Measurements from ENCODE around the gene POLN. TPM values are rescaled to one million over a fixed set of nuclear protein-coding genes. Genes with fewer than 3 reads are reported as not detected.
A peak's percentile ranks its signal among the peaks of the same experiment; 100 is the strongest.

POLN gene
- total RNA-seq, 1 experiment from 2014 or later: 1.2 TPM

- no peak for DNase-seq
- no peak overlapping the region for H3K4me3 ChIP-seq (ENCODE audit: low read depth, low read length)
- no peaks in the 10 kb centered on the region for H3K36me3 ChIP-seq (ENCODE audit: control insufficient read depth, insufficient read depth, low read length)
- H3K36me3 Mint-ChIP-seq (ENCODE audit: insufficient read depth, unreplicated experiment): no peaks in the 10 kb centered on the region
- no peaks in the 10 kb centered on the region; the same call in 1 of the 2 replicates for H3K27me3 ChIP-seq (replicated peaks; ENCODE audit: control insufficient read depth, insufficient read depth, low read length)
- ChIA-PET POLR2A (no interaction called here), CTCF (no interaction called here)
- H3K4me1 ChIP-seq: no peaks in the 10 kb centered on the region
- no peak for TF ChIP-seq CTCF (IDR thresholded peaks at IDR 0.05; ENCODE audit: insufficient read depth in 1 of 2, low read depth in 1 of 2, low read length in 1 of 2, severe bottlenecking in 1 of 2, unreplicated experiment in 1 of 2)
- intact Hi-C loops (cut with micrococcal nuclease; ENCODE audit: unreplicated experiment): no loop called here
- no peak overlapping the region for H3K27ac Mint-ChIP-seq (ENCODE audit: unreplicated experiment)
- no peaks in the 10 kb centered on the region for H3K9me3 ChIP-seq
- no peaks in the 10 kb centered on the region for H3K4me1 Mint-ChIP-seq (ENCODE audit: low read depth, unreplicated experiment)
- peaks cover 3% of the 10 kb centered on the region for H3K27me3 Mint-ChIP-seq (ENCODE audit: insufficient read depth, unreplicated experiment)
- H3K9me3 Mint-ChIP-seq (ENCODE audit: unreplicated experiment): no peaks in the 10 kb centered on the region
- H3K4me3 Mint-ChIP-seq (ENCODE audit: unreplicated experiment): no peak overlapping the region
- no TSS peak for BruUV-seq (replicated peaks)
These were observed 41.3 kb upstream of the POLN start for GRCh38 chr4:2283199-2283711.

- Mint-ChIP-seq H3K27ac (ENCODE audit: unreplicated experiment) (no peak overlapping the region), H3K27me3 (ENCODE audit: insufficient read depth, unreplicated experiment) (peaks cover 5% of the 10 kb centered on the region), H3K9me3 (ENCODE audit: unreplicated experiment) (no peaks in the 10 kb centered on the region), H3K4me3 (ENCODE audit: unreplicated experiment) (no peak overlapping the region), H3K36me3 (ENCODE audit: insufficient read depth, unreplicated experiment) (no peaks in the 10 kb centered on the region), H3K4me1 (ENCODE audit: low read depth, unreplicated experiment) (no peaks in the 10 kb centered on the region)
- POLR2A ChIA-PET: no interaction called here
- H3K27me3 ChIP-seq (replicated peaks; ENCODE audit: control insufficient read depth, insufficient read depth, low read length): no peaks in the 10 kb centered on the region; the same call in 1 of the 2 replicates
- H3K4me3 ChIP-seq (ENCODE audit: low read depth, low read length): no peak overlapping the region
- intact Hi-C loops (cut with micrococcal nuclease; ENCODE audit: unreplicated experiment): no loop called here
- no peak for DNase-seq
- CTCF ChIA-PET: no interaction called here
- H3K4me1 ChIP-seq: no peaks in the 10 kb centered on the region
- no TSS peak for BruUV-seq (replicated peaks)
- no peaks in the 10 kb centered on the region for H3K9me3 ChIP-seq
- TF ChIP-seq CTCF (IDR thresholded peaks at IDR 0.05; ENCODE audit: insufficient read depth in 1 of 2, low read depth in 1 of 2, low read length in 1 of 2, severe bottlenecking in 1 of 2, unreplicated experiment in 1 of 2): peak in 1 of 2 experiments; percentile 4
- no peaks in the 10 kb centered on the region for H3K36me3 ChIP-seq (ENCODE audit: control insufficient read depth, insufficient read depth, low read length)
These were observed 39.8 kb upstream of the POLN start for GRCh38 chr4:2281575-2282343.

- no peak for TF ChIP-seq CTCF (IDR thresholded peaks at IDR 0.05; ENCODE audit: insufficient read depth in 1 of 2, low read depth in 1 of 2, low read length in 1 of 2, severe bottlenecking in 1 of 2, unreplicated experiment in 1 of 2)
- BruUV-seq (replicated peaks): no TSS peak
- H3K4me3 Mint-ChIP-seq (ENCODE audit: unreplicated experiment): no peak overlapping the region
- CTCF ChIA-PET: no interaction called here
- Histone ChIP-seq H3K27me3 (replicated peaks; ENCODE audit: control insufficient read depth, insufficient read depth, low read length) (no peaks in the 10 kb centered on the region; the same call in 1 of the 2 replicates), H3K4me1 (no peaks in the 10 kb centered on the region), H3K9me3 (no peaks in the 10 kb centered on the region), H3K4me3 (ENCODE audit: low read depth, low read length) (no peak overlapping the region), H3K36me3 (ENCODE audit: control insufficient read depth, insufficient read depth, low read length) (no peaks in the 10 kb centered on the region)
- intact Hi-C loops (cut with micrococcal nuclease; ENCODE audit: unreplicated experiment): no loop called here
- no peaks in the 10 kb centered on the region for H3K36me3 Mint-ChIP-seq (ENCODE audit: insufficient read depth, unreplicated experiment)
- H3K27me3 Mint-ChIP-seq (ENCODE audit: insufficient read depth, unreplicated experiment): peaks cover 5% of the 10 kb centered on the region
- no peaks in the 10 kb centered on the region for H3K4me1 Mint-ChIP-seq (ENCODE audit: low read depth, unreplicated experiment)
- no peak for DNase-seq
- no peaks in the 10 kb centered on the region for H3K9me3 Mint-ChIP-seq (ENCODE audit: unreplicated experiment)
- no peak overlapping the region for H3K27ac Mint-ChIP-seq (ENCODE audit: unreplicated experiment)
- POLR2A ChIA-PET: no interaction called here
These were observed 38.8 kb upstream of the POLN start for GRCh38 chr4:2280531-2281300.

Measured in Caco-2 (cell line).